ENCODE results near the gene DCTN5.
"Not testable (repeated sequence)": the region's sequence is repeated elsewhere in the genome, so short reads cannot be mapped to it uniquely, and the experiment has no call there.

Gene DCTN5

DNA sequence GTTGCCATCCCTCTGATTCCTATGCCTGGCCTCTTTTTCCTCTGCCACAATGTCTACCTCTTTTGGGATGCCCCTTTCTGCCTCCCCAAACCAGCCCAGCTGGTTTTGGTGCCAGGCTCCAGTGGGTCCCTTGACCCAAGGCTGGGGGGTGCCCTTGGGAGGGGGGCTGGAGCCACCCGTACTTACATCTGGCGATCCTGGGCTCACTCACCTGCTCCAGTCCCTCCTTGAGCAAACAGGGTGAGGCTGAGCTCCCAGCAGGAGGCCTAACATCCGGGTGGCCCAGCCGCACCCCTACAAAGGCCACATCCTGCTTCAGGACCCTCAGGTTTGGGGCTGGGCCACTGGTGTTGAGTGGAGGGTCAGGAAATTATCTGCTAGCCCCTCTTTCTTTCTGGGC is 70.5 kb downstream of the DCTN5 start:
- no peak for DNase-seq (ENCODE audit: low read depth)
- TF ChIP-seq, protein P1, sequence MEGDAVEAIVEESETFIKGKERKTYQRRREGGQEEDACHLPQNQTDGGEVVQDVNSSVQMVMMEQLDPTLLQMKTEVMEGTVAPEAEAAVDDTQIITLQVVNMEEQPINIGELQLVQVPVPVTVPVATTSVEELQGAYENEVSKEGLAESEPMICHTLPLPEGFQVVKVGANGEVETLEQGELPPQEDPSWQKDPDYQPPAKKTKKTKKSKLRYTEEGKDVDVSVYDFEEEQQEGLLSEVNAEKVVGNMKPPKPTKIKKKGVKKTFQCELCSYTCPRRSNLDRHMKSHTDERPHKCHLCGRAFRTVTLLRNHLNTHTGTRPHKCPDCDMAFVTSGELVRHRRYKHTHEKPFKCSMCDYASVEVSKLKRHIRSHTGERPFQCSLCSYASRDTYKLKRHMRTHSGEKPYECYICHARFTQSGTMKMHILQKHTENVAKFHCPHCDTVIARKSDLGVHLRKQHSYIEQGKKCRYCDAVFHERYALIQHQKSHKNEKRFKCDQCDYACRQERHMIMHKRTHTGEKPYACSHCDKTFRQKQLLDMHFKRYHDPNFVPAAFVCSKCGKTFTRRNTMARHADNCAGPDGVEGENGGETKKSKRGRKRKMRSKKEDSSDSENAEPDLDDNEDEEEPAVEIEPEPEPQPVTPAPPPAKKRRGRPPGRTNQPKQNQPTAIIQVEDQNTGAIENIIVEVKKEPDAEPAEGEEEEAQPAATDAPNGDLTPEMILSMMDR (IDR thresholded peaks at IDR 0.05; ENCODE audit: insufficient read depth, low read depth, low read length, missing control alignments), result no peak
- no peak overlapping the region for H3K4me3 ChIP-seq (ENCODE audit: low read length)

DNA sequence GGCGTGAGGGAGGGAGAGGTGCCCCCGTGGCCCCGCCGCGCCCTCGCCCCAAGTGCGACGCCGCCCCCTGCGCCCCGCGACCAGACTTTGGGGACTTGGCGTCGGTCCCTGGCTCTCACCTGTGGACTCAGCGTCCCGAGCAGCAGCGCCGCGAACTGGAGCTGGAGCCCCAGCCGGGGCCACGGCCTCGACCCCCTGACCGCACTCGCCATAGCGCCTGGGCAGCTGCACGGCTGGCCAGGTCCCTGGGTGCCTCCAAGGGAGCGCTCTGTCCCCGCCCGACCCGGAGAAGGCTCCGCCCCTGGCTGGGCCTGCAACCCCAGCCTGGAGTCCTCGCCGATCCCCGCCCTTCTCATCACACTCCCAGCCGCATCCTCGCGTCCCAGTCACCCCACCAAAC is 71.7 kb downstream of the DCTN5 start, which contains the start of gene ERN2:
Gene ERN2 (minus strand): TSS at position 247 of the 400 bp plus-strand sequence. CDS start 35 bp downstream, at position 212.
- TF ChIP-seq, protein P1 (IDR thresholded peaks at IDR 0.05; ENCODE audit: insufficient read depth, low read depth, low read length, missing control alignments), result no peak
- no peak for DNase-seq (ENCODE audit: low read depth)
- H3K4me3 ChIP-seq (ENCODE audit: low read length), result no peak within 1 kb of the TSS

DNA sequence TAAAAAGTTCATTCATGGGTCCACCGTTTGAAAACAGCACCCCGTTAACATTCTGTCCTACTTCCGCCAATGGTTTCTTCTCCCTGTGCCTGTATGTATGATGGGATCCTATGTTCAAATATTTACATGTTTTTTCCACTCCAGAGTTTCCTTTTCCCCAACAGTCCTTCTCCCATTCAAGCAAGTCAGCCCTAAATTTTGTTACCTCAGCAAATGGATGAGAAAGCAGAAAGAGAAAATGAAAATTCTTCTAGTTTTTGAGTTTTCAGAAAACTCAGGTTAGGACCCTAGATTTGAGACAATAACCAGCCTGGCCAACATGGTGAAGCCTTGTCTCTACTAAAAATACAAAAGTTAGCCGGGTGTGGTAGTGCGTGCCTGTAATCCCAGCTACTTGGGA is 75.2 kb downstream of the DCTN5 start:
- no peak overlapping the region for H3K4me3 ChIP-seq (ENCODE audit: low read length)
- DNase-seq (ENCODE audit: low read depth), result no peak
- TF ChIP-seq, protein P1 (IDR thresholded peaks at IDR 0.05; ENCODE audit: insufficient read depth, low read depth, low read length, missing control alignments), result no peak

DNA sequence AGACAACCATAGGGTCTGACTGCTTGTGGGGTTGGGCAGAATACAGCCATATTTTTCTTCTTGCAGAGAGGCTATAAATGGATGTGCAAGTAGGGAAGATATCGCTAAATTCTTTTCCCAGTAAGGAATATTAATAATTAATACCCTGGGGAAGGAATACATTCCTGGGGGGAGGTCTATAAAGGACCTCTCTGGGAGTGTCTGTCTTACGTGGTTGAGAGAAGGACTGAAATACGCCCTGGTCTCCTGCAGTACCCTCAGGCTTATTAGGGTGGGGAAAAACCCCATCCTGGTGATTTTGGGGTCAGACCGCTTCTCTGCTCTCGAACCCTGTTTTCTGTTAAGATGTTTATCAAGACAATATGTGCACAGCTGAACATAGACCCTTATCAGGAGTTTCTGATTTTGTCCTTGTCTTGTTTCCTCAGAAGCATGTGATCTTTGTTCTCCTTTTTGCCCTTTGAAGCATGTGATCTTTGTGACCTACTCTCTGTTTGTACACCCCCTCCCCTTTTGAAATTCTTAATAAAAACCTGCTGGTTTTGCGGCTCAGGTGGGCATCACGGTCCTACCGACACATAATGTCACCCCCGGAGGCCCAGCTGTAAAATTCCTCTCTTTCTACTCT is 81.5 kb downstream of the DCTN5 start:
- not testable (repeated sequence) for DNase-seq (ENCODE audit: low read depth)

DNA sequence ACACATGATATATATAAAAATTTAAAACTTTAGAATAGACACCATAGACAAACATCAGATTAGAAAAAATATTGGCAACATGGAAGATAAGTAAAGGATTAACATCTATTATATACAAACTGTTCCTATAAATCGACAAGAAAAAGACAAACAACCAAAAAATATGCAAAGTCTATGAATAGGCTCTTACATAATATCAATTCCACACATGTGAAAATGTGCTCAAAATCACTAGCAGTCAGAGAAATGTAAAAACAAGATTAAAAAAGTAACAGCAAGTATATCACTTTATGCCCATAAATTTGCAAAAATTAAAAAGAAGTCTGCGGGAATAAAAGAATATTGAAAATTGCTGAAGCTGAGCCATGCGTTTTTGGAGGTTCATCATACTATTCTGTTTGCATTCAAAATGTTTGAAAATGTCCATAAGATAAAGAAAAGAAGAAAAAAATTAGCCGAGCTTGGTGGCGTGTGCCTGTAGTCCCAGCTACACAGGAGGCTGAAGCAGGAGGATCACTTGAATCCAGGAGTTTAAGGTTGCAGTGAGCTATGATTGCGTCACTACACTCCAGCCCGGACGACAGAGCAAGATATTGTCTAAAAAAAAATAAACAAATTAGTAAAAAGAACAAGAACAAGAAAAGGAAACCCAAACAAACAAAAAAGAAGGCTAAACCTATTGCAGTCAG is 83.0 kb downstream of the DCTN5 start:
- no peak for DNase-seq (ENCODE audit: low read depth)
- TF ChIP-seq, protein P1 (IDR thresholded peaks at IDR 0.05; ENCODE audit: insufficient read depth, low read depth, low read length, missing control alignments), result no peak

More for the DNA sequence above, 81.5 kb downstream of the DCTN5 start:
- not testable (repeated sequence) for H3K4me3 ChIP-seq (ENCODE audit: low read length)

DNA sequence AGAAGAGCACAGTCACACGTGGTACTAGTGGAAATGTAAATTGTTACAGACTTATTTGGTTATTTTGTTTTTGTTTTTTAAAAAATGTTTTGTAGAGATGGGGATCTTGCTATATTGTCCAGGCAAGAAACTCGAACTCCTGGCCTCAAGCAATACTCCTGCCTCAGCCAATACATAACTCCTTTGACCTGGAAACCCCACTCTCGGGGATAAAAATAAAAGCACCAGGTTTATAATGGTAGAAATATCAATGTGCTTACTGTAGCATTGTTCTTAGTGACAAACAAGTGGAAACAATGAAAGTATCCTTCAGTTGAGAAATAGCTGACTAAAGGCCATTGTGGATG is 83.5 kb downstream of the DCTN5 start:
- TF ChIP-seq, protein P1 (IDR thresholded peaks at IDR 0.05; ENCODE audit: insufficient read depth, low read depth, low read length, missing control alignments), result no peak
- no peak overlapping the region for H3K4me3 ChIP-seq (ENCODE audit: low read length)
- no peak for DNase-seq (ENCODE audit: low read depth)

More for the DNA sequence above, 83.0 kb downstream of the DCTN5 start:
- H3K4me3 ChIP-seq (ENCODE audit: low read length), result no peak overlapping the region

DNA sequence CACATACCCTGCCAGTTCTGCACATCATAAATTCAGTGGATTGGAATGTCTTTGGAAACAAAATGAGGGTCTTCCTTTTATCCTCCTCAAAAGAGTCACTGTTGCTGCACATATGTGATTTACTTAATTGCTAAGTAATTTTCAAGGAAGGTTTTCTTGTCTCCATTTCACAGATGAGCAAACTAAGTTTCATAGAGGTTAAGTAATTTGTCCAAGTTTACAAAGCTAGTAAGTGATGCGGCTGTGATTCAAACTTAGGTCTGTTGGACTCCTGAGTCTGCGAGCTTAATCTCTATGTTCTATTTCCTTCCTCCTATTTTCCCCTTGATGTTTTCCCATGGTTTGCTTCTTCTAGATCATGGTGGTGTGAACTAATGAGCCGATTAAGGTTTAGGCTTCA is 85.4 kb downstream of the DCTN5 start:
- no peak for DNase-seq (ENCODE audit: low read depth)
- no peak overlapping the region for H3K4me3 ChIP-seq (ENCODE audit: low read length)
- TF ChIP-seq, protein P1 (IDR thresholded peaks at IDR 0.05; ENCODE audit: insufficient read depth, low read depth, low read length, missing control alignments), result no peak
